SK-N-SH (cell line): ENCODE data around the gene ANKRD62. TPM values are rescaled to one million over a fixed set of nuclear protein-coding genes. Genes with fewer than 3 reads are reported as not detected.

ENCODE experiments used
- CTCF ChIA-PET: fragments of 300-600, 350-600 bp; formaldehyde crosslinking; extraction: SDS; loops from one replicate; lab custom pipeline; 2021; lab: Yijun Ruan, JAX
- POLR2A ChIA-PET: fragments of 350-600 bp; sonication (Branson Sonifier 250); formaldehyde crosslinking; extraction: SDS; loops from one replicate; lab custom pipeline; 2020; ENCODE audit warnings: antibody characterized with exemption, inconsistent platforms; lab: Yijun Ruan, JAX
- DNase-seq: peaks from one replicate; pipeline ENCODE4 v3.0.0; 2012
- H2AFZ ChIP-seq: fragments of 200-600 bp; sonication (generic); 2 replicates; pipeline ENCODE4 v1.8.1; 2016; ENCODE audit warnings: antibody characterized with exemption, mild to moderate bottlenecking, low read depth
- H3F3A ChIP-seq: fragments of 200-600 bp; sonication (generic); replicated peaks from 2 replicates; pipeline ENCODE3; 2016; ENCODE audit warnings: antibody characterized with exemption, mild to moderate bottlenecking; ENCODE audit not compliant: insufficient read depth
- H3K27ac ChIP-seq, 2 experiments: fragments of 200-500 bp in 1 of 2; fragments of 200-600 bp in 1 of 2; sonication (Bioruptor generic) in 1 of 2; sonication (generic), shearing (Covaris generic) in 1 of 2; 2 replicates each; pipeline versions ENCODE4 v1.5.1 to v1.6.1; 2014 to 2016; ENCODE audit warnings: low read depth in 2 of 2, inconsistent platforms in 1 of 2, low read length in 1 of 2, mild to moderate bottlenecking in 1 of 2, mixed read lengths in 1 of 2
- H3K27me3 ChIP-seq: fragments of 200-600 bp; sonication (generic), shearing (Covaris generic); 2 replicates; pipeline ENCODE4 v1.6.1; 2016; ENCODE audit warnings: mixed run types; ENCODE audit not compliant: insufficient read depth
- H3K36me3 ChIP-seq, 2 experiments: fragments of 200-500 bp in 1 of 2; fragments of 200-600 bp in 1 of 2; sonication (Bioruptor generic) in 1 of 2; sonication (generic) in 1 of 2; replicated peaks in 1 of 2; 2 replicates each; pipeline versions ENCODE3 to v1.5.1; 2014 to 2016; ENCODE audit warnings: low read length in 1 of 2, mild to moderate bottlenecking in 1 of 2; ENCODE audit not compliant: insufficient read depth in 2 of 2, control insufficient read depth in 1 of 2
- H3K4me1 ChIP-seq, 2 experiments: fragments of 200-500 bp in 1 of 2; fragments of 200-600 bp in 1 of 2; sonication (Bioruptor generic) in 1 of 2; sonication (generic), shearing (Covaris generic) in 1 of 2; 2 replicates each; pipeline versions ENCODE4 v1.5.1 to v1.6.1; 2014 to 2016; ENCODE audit warnings: low read depth in 1 of 2, low read length in 1 of 2, mixed run types in 1 of 2; ENCODE audit not compliant: insufficient read depth in 2 of 2, control insufficient read depth in 1 of 2
- H3K4me2 ChIP-seq: fragments of 200-600 bp; sonication (generic), shearing (Covaris generic); 2 replicates; pipeline ENCODE4 v1.6.1; 2017; ENCODE audit warnings: mixed run types
- H3K4me3 ChIP-seq, 2 experiments: fragments of 200-500 bp in 1 of 2; fragments of 200-600 bp in 1 of 2; sonication (Bioruptor generic) in 1 of 2; sonication (generic), shearing (Covaris generic) in 1 of 2; 2 replicates each; pipeline versions ENCODE4 v1.5.1 to v1.8.1; 2014 to 2016; ENCODE audit warnings: low read depth in 2 of 2, inconsistent platforms in 1 of 2, low read length in 1 of 2, mild to moderate bottlenecking in 1 of 2, mixed read lengths in 1 of 2, moderate library complexity in 1 of 2
- H3K79me2 ChIP-seq: fragments of 200-600 bp; sonication (generic); 2 replicates; pipeline ENCODE4 v1.8.1; 2017; ENCODE audit warnings: mild to moderate bottlenecking; ENCODE audit not compliant: insufficient read depth
- H3K9ac ChIP-seq: fragments of 200-600 bp; sonication (generic); 2 replicates; pipeline ENCODE4 v1.6.1; 2017; ENCODE audit warnings: mixed run types
- H3K9me2 ChIP-seq: fragments of 200-600 bp; sonication (generic); 2 replicates; pipeline ENCODE4 v1.6.1; 2017; ENCODE audit warnings: mixed run types
- H3K9me3 ChIP-seq: fragments of 200-600 bp; sonication (generic); 2 replicates; pipeline ENCODE4 v1.6.1; 2017; ENCODE audit warnings: mixed run types, mild to moderate bottlenecking, moderate library complexity
- H4K20me1 ChIP-seq: fragments of 200-600 bp; sonication (generic); 2 replicates; pipeline ENCODE4 v1.6.1; 2017; ENCODE audit warnings: mild to moderate bottlenecking, mixed run types; ENCODE audit not compliant: insufficient read depth
- CHD2 ChIP-seq: fragments of 150-350 bp; IDR thresholded peaks from 2 replicates; pipeline ENCODE4 v1.6.1; 2018; ENCODE audit warnings: low read length; ENCODE audit not compliant: partially characterized antibody
- CTCF ChIP-seq: fragments of 200-600 bp; sonication (generic); IDR thresholded peaks from 2 replicates; pipeline ENCODE4 v1.6.1; 2017; ENCODE audit warnings: antibody characterized with exemption, mild to moderate bottlenecking, moderate library complexity
- EP300 ChIP-seq, 2 experiments: IDR thresholded peaks; 2 replicates each; pipeline versions ENCODE4 v1.4.0 to v1.6.1; 2012; ENCODE audit warnings: borderline replicate concordance in 1 of 2, low read depth in 1 of 2, low read length in 1 of 2
- FOXJ3 ChIP-seq: sonication (generic); formaldehyde crosslinking; IDR thresholded peaks from 2 replicates; pipeline ENCODE4 v1.5.1; 2020; ENCODE audit warnings: mild to moderate bottlenecking, missing genetic modification reagents
- GABPA ChIP-seq: IDR thresholded peaks from 2 replicates; pipeline ENCODE4 v1.4.0; 2012; ENCODE audit warnings: low read depth, mild to moderate bottlenecking
- GATA2 ChIP-seq: sonication (generic); formaldehyde crosslinking; IDR thresholded peaks from 2 replicates; pipeline ENCODE4 v1.5.0; 2020; ENCODE audit warnings: mild to moderate bottlenecking, missing genetic modification reagents
- JUND ChIP-seq: IDR thresholded peaks from 2 replicates; pipeline ENCODE4 v1.4.0; 2012
- MXI1 ChIP-seq: IDR thresholded peaks from 2 replicates; pipeline ENCODE4 v1.6.1; 2012; ENCODE audit warnings: mild to moderate bottlenecking, low read depth, low read length, improper control_type of control experiment
- POLR2AphosphoS5 ChIP-seq: IDR thresholded peaks from 2 replicates; pipeline ENCODE4 v1.6.1; 2012; ENCODE audit warnings: low read depth, low read length
- RCOR1 ChIP-seq: fragments of 150-350 bp; IDR thresholded peaks from 2 replicates; pipeline ENCODE4 v1.6.1; 2017; ENCODE audit warnings: antibody characterized with exemption, low read length
- REST ChIP-seq: IDR thresholded peaks from 2 replicates; pipeline ENCODE4 v1.6.1; 2012; ENCODE audit warnings: mild to moderate bottlenecking, low read depth, low read length, moderate library complexity
- TAF1 ChIP-seq: IDR thresholded peaks from 2 replicates; pipeline ENCODE4 v1.6.1; 2012; ENCODE audit warnings: low read depth, mild to moderate bottlenecking, low read length, moderate library complexity, borderline replicate concordance
- TCF12 ChIP-seq: IDR thresholded peaks from 2 replicates; pipeline ENCODE4 v1.4.0; 2012
- TEAD4 ChIP-seq: IDR thresholded peaks from 2 replicates; pipeline ENCODE4 v1.4.0; 2012; ENCODE audit warnings: mild to moderate bottlenecking, borderline replicate concordance; ENCODE audit not compliant: insufficient read depth
- USF1 ChIP-seq: IDR thresholded peaks from 2 replicates; pipeline ENCODE4 v1.4.0; 2012; ENCODE audit warnings: low read depth, borderline replicate concordance
- USF2 ChIP-seq: fragments of 150-350 bp; IDR thresholded peaks from 2 replicates; pipeline ENCODE4 v1.6.1; 2017; ENCODE audit warnings: antibody characterized with exemption, low read length, low read depth, borderline replicate concordance
- YY1 ChIP-seq: IDR thresholded peaks from 2 replicates; pipeline ENCODE4 v1.4.0; 2012; ENCODE audit warnings: low read depth, mild to moderate bottlenecking
- WGBS: methylation state at CpG from one replicate; pipeline ENCODE4 v1.1.6; 2017; ENCODE audit warnings: low lambda C conversion rate; 5-methylcytosine and 5-hydroxymethylcytosine counted together
- polyA plus RNA-seq, 3 experiments: library from polyadenylated mRNA; depleted of rRNA; stranded (reverse); fragments of >200 nt; gene quantifications; 2 replicates each; pipeline ENCODE4 v1.2.3, GENCODE V29; 2012

The ANKRD62 gene
- polyA plus RNA-seq, 1 of the 3 experiments (the other 2 are of a cell fraction): not detected

DNA sequence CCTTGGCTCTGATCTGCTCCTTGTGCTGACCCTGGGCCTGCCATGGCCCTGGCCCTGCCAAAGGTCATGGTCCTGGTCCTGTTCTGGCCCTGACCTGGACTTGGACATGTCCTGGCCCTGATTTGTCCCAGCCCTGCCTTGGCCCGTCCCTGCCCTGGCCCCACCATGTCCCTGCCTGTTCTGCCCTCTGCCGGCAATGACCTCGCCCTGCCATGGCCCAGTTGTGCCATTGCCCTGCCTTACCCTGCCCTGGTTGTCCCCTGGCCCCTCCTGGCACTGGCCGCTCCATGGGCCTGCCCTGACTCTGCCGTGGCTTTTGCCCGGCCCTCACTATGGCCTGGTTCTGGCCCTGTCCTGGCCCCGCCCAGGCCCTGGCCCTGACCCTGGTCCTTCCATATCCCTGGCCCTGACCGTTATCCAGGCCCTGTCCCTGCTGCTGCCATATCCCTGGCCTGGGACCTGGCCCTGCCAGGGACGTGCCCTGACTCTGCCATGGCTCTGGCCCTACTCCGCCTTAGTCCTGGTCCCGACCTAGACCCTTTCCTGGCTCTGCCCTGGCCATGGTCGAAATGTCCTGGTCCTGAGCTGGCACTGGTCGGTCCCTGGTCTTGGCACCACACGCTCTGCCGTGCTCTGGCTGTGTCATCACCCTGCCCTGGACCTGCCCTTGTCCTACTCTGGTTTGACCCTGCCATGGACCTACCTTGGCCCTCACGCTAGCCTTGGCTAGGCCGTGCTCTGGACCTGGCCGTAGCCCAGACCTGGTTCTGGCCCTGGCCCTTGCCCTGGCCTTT is 6.8 kb upstream of the ANKRD62 start:
- Histone ChIP-seq H3K36me3 (no peaks in the 10 kb centered on the region), H3K27me3 (no peaks in the 10 kb centered on the region), H2AFZ (no peak overlapping the region), H3K9me2 (no peaks in the 10 kb centered on the region), H3K9ac (no peak overlapping the region), H3K4me2 (no peak overlapping the region), H3K27ac (no peak overlapping the region), H3K4me3 (no peak overlapping the region), H3F3A (no peaks in the 10 kb centered on the region), H4K20me1 (no peaks in the 10 kb centered on the region), H3K9me3 (no peaks in the 10 kb centered on the region), H3K79me2 (no peaks in the 10 kb centered on the region), H3K4me1 (no peaks in the 10 kb centered on the region)
- POLR2A ChIA-PET: no interaction called here
- TF ChIP-seq JUND (no peak), CHD2 (no peak), EP300 (IDR thresholded peaks at IDR 0.05; ENCODE audit: borderline replicate concordance in 1 of 2, low read depth in 1 of 2, low read length in 1 of 2) (no peak), FOXJ3 (CRISPR knock-in tag) (no peak), YY1 (no peak), TEAD4 (no peak), USF1 (no peak), USF2 (no peak), CTCF (no peak), GABPA (no peak), POLR2AphosphoS5 (no peak), TAF1 (no peak), MXI1 (no peak)
- DNase-seq: no peak
- WGBS: 66% methylated on average over 13 of the region's 18 CpGs
- CTCF ChIA-PET: no interaction called here

- POLR2A ChIA-PET: no interaction called here
- CTCF ChIA-PET: no interaction called here
- Histone ChIP-seq H3K9me3 (no peaks in the 10 kb centered on the region), H4K20me1 (no peaks in the 10 kb centered on the region), H3K79me2 (no peaks in the 10 kb centered on the region), H3K27me3 (no peaks in the 10 kb centered on the region), H3K36me3 (no peaks in the 10 kb centered on the region), H3K27ac (no peak overlapping the region), H3K9ac (no peak overlapping the region), H3K4me2 (no peak overlapping the region), H3K4me3 (no peak overlapping the region), H3F3A (no peaks in the 10 kb centered on the region), H3K9me2 (no peaks in the 10 kb centered on the region), H3K4me1 (no peaks in the 10 kb centered on the region), H2AFZ (no peak overlapping the region)
- 50% methylated on average over 1 of the region's 3 CpGs for WGBS
- no peak for DNase-seq
- TF ChIP-seq EP300 (IDR thresholded peaks at IDR 0.05; ENCODE audit: borderline replicate concordance in 1 of 2, low read depth in 1 of 2, low read length in 1 of 2): no peak
- no peak for TF ChIP-seq GATA2 (CRISPR knock-in tag)
- no peak for TF ChIP-seq USF1
- TF ChIP-seq REST: no peak
- no peak for TF ChIP-seq RCOR1
- TF ChIP-seq TCF12: no peak
- no peak for TF ChIP-seq CHD2
Measured at GRCh38 chr18:12087471-12088025, 6.1 kb upstream of the ANKRD62 start.
